Left renal cortex interstitium (tissue), 4 donors: ENCODE data around the gene FGD2. TPM values are rescaled to one million over a fixed set of nuclear protein-coding genes. Genes with fewer than 3 reads are reported as not detected.

Source experiments
- DNase-seq, 4 donors: peaks; one replicate each; pipeline ENCODE4 v3.0.0-alpha.2; 2013; ENCODE audit warnings: low read depth in 4 of 4, low spot score in 2 of 4, missing footprints in 1 of 4
- polyA plus RNA-seq, 4 donors: library from polyadenylated mRNA; unstranded; fragments of 120-200 nt; gene quantifications; one replicate each; pipeline ENCODE4 v1.2.1, GENCODE V29; 2013; ENCODE audit not compliant: insufficient read length in 4 of 4

Gene FGD2
- polyA plus RNA-seq, 4 donors: 1.7 to 4.4 (median 2.0) TPM

DNA sequence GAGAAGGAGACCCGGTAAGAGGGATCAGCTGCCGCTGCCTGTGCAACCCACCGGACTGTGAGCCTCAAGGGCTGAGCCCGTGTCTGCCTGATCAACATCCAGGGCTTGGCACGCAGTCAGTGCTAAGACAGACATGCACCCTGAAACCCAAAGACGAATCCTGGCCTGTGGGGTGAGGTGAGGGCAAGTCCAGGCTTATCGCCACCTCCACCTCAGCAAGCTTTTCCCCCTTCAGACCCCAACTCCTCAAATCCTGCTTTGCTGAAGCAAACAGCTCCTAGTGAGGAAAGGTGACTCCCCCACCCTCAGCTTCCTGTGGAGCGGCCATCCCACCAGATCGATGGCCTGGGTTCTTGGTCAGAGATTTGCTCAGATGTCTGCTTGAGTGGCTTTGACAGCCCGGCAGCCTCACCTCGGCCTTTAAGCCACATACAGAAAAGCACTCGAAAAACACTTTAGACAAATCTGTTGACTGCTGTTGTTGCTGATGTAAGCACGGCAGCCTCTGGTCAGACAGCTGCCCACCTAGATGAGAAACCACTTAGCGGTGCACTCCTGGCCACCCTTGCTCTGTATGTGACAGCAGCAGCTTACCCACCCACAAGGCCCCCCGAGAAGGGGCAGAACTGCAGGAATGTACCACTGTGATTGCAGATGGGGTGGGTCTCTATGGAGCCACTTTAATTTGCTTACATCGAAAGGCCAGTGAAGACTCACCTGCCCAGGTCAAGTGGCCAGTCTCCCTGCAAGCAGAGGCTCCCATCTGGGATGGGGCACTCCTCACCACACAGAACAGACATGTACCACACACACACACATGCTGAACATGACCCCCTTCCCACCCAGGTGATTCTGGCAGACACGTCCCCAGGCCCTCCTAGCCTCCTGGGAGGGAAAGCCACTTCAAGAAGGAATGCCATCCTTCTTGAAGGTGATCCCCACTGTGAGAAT, 34.3 kb upstream of the FGD2 start:
- DNase-seq: no peak

DNA sequence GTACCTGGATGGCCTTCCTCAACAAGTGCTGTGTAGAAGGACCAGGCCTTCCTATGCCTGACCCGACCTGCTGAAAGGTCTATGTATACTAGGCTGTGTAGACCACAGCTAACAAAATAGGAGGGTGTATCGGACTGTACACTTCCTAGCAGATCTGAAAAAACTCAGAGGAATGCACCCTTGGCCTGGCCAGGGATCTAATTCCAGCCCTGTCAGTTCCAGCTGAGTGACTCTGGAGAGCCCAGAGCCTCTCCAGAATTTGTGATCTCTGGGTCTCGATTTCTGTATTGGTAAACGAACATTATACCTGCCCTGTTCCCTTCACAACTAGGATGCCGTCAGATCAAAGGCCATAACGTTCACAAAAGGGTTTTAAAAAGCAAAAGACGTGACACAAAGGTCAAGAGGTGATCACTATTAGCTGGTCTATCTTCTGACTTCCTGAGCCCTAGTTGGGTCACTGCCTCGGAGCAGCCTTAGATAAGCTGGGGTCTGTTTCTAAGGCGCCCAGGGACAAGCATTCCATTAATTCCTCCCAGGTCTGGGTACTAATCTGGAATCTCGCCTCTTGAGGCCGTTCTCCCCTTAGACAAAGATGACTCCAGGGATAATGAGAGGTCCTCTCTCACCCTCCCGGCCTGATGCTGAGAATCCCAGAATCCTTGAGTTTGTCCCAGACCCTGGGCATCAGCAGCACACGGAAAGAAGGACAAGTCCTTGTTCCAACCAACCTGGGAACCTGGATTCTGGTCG, 33.4 kb upstream of the FGD2 start:
- DNase-seq: no peak

DNA sequence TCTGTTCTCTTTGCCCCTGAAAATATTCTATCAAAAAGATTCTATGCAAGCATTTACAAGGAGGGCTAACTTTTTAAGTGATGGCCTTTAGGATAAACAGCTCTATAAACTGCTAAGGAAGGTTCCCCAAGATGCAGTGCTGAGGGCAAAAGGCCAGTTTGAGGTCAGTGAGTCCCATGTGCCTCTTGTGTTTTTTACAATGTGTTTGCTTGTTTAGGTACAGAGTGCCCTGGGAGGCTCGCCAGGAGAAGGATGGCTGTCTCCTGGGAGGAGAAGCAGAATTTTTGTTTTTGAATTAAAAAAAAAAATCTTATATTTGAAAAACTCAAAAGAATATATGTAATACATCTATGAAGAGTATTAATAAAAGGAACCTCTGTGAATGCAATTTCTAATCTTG, 32.3 kb upstream of the FGD2 start:
- DNase-seq: no peak

DNA sequence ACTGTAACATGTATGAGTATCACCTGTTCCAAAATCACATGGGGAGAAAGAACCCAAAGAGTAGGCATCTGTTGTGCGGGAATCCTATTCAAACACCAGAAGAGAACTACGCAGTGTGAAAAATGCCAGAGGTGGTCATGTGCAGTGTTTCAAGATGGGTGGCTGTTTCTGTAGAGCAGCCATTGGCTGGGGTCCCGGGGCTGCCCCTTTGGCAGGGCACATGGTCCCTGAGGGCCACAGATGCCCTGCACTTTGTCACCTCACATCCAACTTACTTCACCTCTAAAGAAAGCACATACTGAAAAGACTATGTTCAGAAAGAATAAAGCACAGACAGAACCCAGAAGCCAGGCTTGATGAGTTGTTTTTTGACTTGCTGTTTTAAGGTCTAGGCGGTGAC, 31.8 kb upstream of the FGD2 start:
- no peak for DNase-seq

DNA sequence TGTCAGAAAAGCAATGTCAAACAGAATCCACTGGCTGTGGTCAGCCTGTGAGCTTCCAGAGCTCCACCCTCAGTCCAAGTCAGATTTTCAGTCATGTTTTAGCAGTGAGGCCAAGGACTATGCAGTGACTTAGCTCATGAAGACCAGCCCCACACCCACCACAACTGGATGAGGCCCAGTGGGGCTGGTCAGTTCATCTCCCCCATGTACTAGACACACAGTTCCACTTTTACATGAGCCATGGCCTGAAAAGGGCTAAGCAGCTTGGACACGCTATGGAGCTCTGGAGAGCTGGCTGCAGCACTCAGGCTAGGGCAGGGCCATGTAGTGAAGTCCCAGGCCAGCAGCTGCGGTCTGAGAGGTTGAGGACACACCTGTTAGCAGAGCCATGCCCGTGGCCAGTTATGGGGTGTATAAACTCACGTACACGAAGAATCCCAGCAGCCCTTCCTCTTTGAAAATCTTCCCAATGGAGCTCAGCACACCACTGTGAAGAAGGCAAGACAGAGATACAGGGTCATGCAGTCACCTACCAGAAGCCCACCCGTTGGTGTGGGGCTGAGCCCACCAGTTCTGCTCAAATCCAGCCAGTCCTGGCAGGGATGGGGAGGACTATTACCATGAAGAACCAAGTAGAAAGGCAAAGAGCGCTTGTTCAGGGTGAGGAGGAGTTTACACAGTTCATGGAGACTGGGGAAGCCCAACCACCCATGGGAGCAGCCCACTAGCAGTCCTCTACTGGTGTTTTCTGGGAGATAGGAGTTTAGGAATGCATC, 30.0 kb upstream of the FGD2 start:
- DNase-seq: no peak

DNA sequence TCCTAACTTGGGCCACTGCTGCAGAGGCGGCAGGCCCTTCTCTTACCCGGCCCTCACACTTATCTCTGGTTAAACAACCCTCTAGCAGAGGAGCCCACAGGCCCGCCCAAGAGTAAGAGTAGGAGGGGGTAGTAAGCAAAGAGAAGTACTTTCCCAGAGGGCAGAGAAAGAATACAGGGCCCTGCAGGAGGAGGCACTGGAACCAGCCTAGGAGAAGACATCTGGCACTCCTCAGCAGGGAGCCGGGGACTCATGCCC, 29.5 kb upstream of the FGD2 start:
- no peak for DNase-seq

DNA sequence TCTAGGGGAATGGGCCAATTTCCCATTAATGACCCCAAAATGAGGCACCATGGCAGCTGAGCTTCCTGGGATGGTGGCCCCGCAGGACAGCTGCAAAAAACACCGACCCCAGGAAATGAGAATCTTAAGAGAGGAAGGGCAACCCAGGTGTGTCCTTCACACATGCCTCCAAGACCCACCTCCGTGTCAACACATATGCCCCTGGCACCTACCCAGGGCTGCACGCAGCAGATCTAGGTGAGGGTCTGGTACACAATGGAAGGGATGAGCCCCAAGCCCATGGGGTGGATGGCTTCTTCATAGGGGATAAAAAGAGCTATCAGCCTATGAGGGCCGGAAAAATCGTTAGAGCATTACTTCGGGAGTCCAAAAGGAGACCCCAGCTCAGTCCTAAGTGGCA, 28.9 kb upstream of the FGD2 start:
- DNase-seq: no peak

DNA sequence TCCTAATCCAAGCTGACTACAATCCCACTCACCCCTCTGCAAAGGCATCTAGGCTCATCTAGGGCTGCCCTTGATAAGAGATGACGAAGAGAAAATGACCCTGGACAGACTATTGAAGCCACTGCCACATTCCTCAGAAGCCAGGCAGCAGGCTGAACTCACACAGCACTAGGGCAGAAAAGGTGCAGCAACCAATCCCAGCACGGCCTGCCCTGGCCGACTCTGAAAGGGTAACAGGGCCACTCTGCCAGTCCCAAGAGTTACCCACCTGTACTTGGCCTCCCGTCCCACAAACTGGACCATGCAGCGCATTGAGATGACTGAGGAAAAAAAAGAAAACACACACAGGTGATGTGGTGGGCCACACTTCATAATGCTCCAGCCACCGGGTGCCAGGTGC, 28.5 kb upstream of the FGD2 start:
- no peak for DNase-seq

DNA sequence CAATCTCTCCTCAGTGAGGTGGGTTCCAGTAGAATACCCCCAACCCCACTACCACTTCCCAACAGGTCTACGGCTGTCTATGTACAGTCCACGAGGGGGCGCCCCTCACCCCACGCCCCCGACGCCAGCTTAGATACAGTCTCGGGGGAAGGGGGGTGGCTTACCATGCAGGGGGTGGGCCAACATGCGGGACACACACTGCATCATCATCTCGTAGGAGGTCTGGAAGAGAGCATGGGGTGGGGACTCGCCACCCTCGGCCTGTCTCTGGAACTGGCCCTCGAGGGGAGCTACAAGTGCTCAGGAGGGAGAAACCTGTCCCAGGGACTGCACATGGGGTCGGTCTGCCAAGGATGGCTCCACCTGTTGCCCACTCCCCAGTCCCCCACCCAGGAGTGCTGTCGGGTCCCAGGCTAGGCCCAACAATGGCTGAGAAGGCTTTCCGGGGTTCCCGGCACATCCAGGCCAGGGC, 27.9 kb upstream of the FGD2 start:
- no peak for DNase-seq

DNA sequence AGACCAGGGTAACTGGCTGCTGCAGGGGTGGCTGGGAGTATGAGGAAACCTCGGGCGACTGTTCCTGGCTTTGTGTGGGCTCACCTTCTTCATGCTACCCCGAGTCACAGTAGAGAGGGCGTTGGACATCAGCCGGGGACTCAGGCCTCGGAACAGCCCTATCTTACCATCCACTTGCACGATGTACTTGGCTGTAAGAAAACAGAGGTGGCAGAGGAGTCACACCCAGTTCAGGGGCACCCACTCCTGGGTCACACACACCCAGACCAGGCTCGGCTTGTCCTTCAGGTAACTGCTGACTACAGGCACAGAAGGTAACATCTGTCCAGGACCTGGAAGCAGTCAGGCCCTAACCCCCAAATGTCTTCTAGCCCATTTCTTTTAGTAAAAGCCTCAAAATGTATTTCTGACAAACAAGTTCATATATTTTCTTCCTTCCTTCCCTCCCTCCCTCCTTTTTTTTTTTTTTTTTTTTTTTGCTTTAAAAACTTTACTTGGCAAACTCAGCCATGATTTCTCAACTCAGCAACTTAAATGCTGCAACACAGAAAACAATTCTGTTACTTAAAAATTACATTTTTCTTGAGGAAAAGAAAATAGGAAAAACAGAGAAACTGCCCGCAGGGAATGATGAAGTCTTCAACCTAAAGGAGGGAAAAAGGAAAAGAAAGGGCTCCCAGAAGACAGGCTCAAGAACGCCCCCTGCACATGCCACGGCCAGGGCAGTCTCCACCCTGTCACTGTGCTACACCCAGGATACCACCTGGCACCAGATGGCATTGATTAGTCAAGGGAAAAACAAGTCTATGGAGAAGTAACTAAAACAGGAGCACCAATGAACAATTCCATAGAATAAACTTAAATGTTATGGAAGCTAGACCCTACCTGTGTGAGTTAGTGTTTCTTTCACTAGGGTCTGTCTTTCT, 26.8 kb upstream of the FGD2 start:
- DNase-seq: no peak

DNA sequence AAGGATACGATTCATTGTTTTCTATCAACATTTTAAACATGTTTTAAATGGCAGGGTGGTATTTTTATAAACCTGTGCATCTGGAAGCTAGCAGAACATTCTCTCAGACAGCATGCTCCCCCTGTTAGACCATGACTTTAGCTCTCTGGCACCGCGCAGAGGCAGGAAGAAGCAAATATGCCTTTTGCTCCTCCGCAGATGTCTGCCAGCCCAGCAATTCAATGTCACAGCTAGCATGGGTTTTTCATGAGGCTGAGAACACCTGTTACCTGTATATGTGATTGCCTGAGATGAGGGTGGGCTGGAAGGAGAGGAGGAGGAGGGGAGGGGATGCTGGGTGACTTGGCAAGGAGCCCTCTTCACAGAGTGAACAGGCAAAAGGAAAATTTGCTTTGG, 26.1 kb upstream of the FGD2 start:
- no peak for DNase-seq

DNA sequence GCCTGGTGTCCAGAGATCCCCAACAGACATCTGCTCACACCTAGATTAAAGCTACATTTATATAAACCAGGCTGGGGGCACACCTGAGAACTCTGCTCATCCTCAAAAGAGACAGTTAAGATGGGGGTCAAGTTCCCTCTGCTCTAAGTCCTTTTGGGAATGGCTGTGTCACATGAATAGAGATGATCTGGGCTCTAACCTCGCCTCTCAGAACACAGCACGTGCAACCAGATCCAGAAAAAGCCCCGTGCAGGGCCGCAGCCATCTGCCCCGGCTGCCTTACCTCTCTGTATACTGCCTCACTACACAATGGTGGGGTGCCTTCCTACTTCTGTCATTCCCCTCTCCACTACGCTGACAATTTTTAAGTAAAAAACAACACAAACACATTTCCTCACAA, 25.3 kb upstream of the FGD2 start:
- no peak for DNase-seq

DNA sequence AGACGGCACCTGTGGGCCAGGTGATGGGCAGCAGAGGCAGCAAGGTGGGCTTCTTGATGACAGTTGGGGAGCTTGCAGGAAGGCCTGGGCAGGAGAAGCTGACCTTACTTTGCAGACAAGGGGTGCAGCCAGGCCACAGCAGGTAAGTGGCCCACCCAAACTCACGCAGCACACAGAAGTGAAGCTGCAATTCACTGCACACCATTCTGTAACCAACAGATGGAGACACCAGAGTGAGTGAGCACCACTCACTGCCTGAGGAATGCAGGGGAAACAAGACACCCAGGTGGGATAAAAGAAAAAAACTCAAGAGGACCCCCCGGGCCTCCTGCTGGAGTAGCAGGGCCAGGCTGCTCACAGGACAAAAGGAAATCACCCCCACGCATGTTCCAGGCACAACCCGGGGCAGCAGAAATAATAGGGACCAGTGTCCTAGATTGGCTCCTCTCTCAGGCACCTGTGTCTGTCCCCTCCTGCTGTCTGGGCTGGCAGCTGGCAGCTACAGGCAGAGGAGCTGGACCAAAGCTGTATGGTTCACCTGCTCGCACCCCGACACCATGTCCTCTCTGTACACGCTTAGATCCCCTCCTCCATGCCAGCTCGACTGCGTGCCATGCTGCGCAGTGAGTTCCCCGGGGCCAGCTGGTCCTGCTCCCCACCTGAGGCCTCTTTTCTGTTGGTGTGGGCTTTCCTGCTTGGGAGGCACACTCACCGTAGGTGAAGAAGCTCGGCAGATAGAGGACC, 24.4 kb upstream of the FGD2 start:
- no peak for DNase-seq

DNA sequence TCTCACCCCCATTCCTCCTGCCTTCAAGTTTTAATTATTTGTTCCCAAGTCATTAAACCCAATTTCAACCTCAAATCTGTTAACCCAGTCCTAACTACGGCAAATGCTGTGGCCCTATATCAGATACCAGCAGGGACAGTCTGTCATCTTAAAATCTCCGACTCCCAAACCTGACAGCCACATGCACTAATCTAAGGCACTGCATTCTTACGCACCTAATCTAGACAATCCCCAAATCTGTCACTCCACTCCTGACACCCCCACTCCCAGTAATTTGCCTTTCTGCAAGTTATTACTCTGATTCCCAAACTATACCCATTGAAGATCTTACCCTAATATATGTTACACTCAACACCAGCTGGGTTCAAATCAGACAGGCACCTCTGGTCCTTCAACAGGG, 21.9 kb upstream of the FGD2 start:
- no peak for DNase-seq

DNA sequence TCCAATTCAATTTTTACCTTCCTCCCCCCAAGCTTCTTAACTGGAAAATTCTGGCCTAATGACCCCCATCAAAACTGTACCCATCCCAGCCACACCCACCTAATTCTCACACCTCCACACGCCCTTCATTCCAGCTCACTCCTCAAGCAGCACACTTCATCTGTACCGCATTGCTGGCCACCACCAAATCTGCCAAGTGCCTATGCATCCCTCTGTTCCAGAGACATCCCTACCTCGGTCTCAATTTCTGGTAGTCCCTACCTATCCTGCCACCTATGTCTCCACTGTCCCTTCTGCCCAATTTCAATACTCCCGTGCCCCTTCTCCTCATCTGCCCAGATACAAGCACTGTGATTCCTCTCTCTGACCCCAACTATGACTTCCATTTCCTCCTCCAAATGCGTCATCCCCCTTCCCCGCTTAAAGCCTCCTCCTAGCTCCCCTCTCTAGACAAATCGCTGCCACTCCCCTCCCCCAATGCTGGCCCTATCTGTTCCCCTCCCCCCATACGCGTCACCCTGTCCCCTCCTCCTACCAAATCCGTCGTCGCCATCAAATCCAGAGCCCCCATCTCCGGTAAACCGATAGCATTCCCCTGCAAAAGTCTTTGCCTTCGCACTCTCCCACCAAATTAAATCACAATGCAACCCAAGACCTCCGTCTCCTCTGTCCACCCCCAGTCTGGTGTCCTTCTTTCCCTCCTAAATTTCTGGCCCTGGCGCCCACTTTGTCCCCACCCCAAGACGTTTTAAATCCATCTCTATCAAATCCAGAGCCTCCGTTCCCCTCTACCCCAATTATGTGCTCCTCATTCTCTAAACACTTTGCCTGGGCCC, 20.7 kb upstream of the FGD2 start:
- no peak for DNase-seq

DNA sequence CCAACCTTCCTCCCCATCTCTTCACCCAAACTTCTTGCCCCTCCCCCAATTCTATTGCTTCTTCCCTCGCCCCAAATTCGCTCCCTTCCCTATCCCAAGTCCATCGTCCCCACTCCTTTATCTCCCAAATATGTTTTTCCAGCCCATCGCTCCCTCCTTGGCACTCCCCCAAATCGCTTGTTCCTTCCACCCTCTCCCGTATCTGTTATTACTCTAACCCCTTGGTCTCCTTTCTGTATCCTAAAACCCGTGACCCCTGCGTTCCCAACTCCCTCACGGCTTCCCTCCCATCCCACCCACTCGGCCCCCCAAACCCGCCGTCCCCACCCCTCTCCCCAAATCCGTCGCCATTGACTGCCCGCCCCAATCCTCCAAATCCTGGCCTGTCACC, 20.0 kb upstream of the FGD2 start:
- no peak for DNase-seq

DNA sequence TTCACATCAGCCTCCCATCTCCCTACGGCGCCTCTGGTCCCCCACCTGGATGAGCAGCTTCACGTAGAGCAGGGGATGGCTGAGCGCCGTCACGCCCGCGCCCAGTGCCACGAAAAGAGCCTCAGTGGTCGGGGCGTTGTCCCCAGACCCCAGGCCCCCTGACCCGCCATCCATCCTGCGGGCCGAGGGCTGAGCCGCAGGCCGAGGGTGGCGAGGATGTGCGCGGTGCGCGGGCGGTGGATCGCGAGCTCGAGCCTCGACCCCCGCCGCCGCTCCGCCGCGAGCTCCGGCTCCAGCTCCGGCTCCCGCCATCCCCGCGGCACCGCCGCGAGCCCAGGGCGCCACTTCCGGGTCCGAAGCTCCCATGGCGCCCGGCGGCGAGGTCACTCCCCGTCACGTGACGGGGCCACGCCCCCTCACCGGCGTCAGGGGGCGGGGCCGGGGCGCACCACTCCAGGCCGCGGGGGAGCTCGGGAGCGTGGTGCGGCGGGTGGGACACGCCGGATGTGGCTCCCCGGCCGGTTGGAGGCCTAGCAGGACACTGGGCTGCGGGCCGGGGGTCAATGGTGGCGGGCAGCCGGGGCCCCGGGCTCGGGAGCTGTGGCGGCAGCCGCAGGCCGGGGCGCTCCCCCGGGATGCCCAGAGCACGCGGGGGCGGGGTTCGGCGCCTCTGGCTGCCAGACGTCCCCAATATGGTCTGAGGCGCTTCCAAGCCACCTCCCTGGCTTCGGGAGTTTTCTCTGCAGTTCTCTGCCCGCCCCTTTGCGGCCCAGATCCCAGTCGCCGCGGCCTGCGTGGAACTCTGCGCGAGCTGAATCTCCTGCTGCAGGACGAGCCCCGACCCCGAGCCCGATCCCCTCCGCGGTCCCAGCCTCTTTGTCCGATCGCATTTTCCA, 19.4 kb upstream of the FGD2 start, which contains the start of gene MTCH1:
Gene MTCH1 (minus strand): TSS at position 389 of the 896 bp plus-strand sequence. CDS start 23 bp downstream, at position 366.
- DNase-seq: peak in 3 of 4 donors; percentile 78 to 86 (median 86)

DNA sequence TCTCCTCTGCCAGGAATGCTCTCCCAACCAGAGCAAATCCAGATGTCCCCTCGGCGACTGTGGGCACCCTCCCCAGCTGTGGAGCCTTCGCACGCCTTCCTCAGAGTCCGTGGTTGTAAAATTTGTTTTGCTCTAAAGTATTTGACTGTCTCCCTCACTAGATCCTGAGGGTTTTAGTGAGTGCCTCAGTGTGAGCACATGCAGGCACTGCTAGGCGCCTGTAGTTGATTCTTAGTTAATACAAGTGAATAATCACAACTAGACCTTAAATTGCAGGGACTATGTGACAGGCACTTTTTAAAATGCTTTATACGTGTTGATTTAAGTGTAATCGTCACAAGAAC, 18.8 kb upstream of the FGD2 start:
- no peak for DNase-seq
